Adrenal gland (tissue), 5 donors: Measurements from ENCODE around the gene WWOX.

ENCODE experiments used
- CTCF ChIP-seq, 6 experiments: fragments of 450-650 bp in 4 of 6; fragments of 200-600 bp in 2 of 6; sonication (generic) in 1 of 6; IDR thresholded peaks; 1 replicate in 5 of 6; 2 replicates in 1 of 6; pipeline versions ENCODE4 v1.5.1 to v1.8.0; 2016 to 2021; ENCODE audit warnings: antibody characterized with exemption in 6 of 6, mild to moderate bottlenecking in 2 of 6, moderate library complexity in 1 of 6
- POLR2A ChIP-seq, 2 donors: fragments of 450-650 bp; IDR thresholded peaks; one replicate each; pipeline ENCODE4 v1.6.1; 2017; ENCODE audit warnings: antibody characterized with exemption in 2 of 2, mild to moderate bottlenecking in 2 of 2, moderate library complexity in 1 of 2
- donor health status: DM: no; HTN: no; CAD: no.

GRCh38 chr16:79062336-79062735 lies 962.9 kb downstream of the WWOX start:
- TF ChIP-seq CTCF (IDR thresholded peaks at IDR 0.05) (no peak), POLR2A (IDR thresholded peaks at IDR 0.05) (no peak)
